A549 treated with RU486 at 1 μM for 4 hours (cell line): ENCODE results near the gene SRP9. TPM values are rescaled to one million over a fixed set of nuclear protein-coding genes. Genes with fewer than 3 reads are reported as not detected.

Experiments used
- total RNA-seq: library from RNA; stranded (reverse); fragments of 200-300 nt; extraction: Qiagen RNA extraction; gene quantifications from 5 replicates; pipeline ENCODE4 v1.2.3, GENCODE V29; 2022; ENCODE audit warnings: low read depth

The SRP9 gene
- 234 to 377 TPM (median 258 TPM) in 5 replicates for total RNA-seq

GRCh38 chr1:225777583-225778336 lies at the start of gene SRP9:
SRP9 (plus strand) TSS chr1:225777826; CDS start chr1:225777941, 115 bp downstream.

GRCh38 chr1:225809842-225810578 lies 32.4 kb downstream of the SRP9 start, which contains the start of gene EPHX1:
EPHX1 (plus strand) TSS chr1:225810124; CDS start chr1:225828730, 18,606 bp downstream.

Other genes starting within 250 kb of the SRP9 start
- gene ENAH, start 124.7 kb upstream of the SRP9 start, total RNA-seq, result 58.2 to 95.8 TPM (median 87.6 TPM) in 5 replicates
- gene EPHX1, start 32.3 kb downstream of the SRP9 start, total RNA-seq, result 217 to 267 TPM (median 236 TPM) in 5 replicates
- 4.7 to 6.8 TPM (median 5.6 TPM) in 5 replicates for gene TMEM63A, start 104.6 kb downstream of the SRP9 start, total RNA-seq
- gene LEFTY1, start 111.3 kb downstream of the SRP9 start, total RNA-seq, result 0.21 to 0.48 TPM (median 0.37 TPM) in 5 replicates
- 44.5 to 62.6 TPM (median 59.4 TPM) in 5 replicates for gene PYCR2, start 146.4 kb downstream of the SRP9 start, total RNA-seq
- gene LEFTY2, start 163.4 kb downstream of the SRP9 start, total RNA-seq, result not detected in 5 replicates
- 5.5 to 10.9 TPM (median 7.8 TPM) in 5 replicates for gene SDE2, start 221.5 kb downstream of the SRP9 start, total RNA-seq